Measurements from ENCODE around the gene KIAA0232. TPM values are rescaled to one million over a fixed set of nuclear protein-coding genes. Genes with fewer than 3 reads are reported as not detected.
A peak's percentile ranks its signal among the peaks of the same experiment; 100 is the strongest.

The KIAA0232 gene
- polyA plus RNA-seq, 1 donor (not counting 4 experiments of a cell fraction or from before 2014, with no cell fraction given): 10.0 TPM

DNA sequence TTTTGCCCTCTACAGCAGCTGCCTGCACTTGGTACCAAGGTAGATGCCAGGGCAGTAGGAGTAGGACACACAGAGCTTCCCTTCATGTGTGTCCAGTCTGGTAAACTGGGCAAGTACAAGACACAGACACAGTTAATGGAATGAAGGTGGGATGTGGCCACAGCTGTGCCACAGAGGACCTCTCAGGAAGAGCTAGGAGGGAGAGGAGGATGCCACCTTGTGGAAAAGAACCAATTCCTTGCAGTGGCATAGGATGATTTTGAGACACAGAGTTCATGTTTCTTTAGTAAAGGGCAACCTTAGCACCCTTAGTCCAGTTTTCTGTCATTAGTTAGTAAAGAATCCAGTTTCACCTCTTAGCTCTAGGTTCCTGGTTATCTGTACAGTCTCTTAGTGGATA, 90.8 kb downstream of the KIAA0232 start:
- FAIRE-seq (no peak), DNase-seq (ENCODE audit: low read depth, low spot score) (no peak)
- H3K9ac ChIP-seq (ENCODE audit: control insufficient read depth, extremely low read depth, insufficient read depth, low read length): no peak overlapping the region
- H3K79me2 ChIP-seq (ENCODE audit: control insufficient read depth, insufficient read depth, low read length): no peaks in the 10 kb centered on the region
- H3K4me2 ChIP-seq (ENCODE audit: control insufficient read depth, extremely low read depth, insufficient read depth, low read depth, low read length): no peak overlapping the region
- H4K20me1 ChIP-seq (ENCODE audit: control insufficient read depth, extremely low read depth, insufficient read depth, low read length): no peaks in the 10 kb centered on the region
- H3K27me3 ChIP-seq (ENCODE audit: control insufficient read depth, extremely low read depth, insufficient read depth, low read length): no peaks in the 10 kb centered on the region
- H3K4me3 ChIP-seq (ENCODE audit: control insufficient read depth in 2 of 3, extremely low read depth in 1 of 3, insufficient read depth in 2 of 3, low read depth in 1 of 3, low read length in 3 of 3): no peak overlapping the region
- peaks cover 21 to 26% of the 10 kb centered on the region in 2 experiments for H3K36me3 ChIP-seq (ENCODE audit: control insufficient read depth in 2 of 2, extremely low read depth in 1 of 2, insufficient read depth in 2 of 2, low read length in 2 of 2)
- no peaks in the 10 kb centered on the region for H3K9me3 ChIP-seq (ENCODE audit: control insufficient read depth, low read depth, low read length)
- TF ChIP-seq, protein P1, sequence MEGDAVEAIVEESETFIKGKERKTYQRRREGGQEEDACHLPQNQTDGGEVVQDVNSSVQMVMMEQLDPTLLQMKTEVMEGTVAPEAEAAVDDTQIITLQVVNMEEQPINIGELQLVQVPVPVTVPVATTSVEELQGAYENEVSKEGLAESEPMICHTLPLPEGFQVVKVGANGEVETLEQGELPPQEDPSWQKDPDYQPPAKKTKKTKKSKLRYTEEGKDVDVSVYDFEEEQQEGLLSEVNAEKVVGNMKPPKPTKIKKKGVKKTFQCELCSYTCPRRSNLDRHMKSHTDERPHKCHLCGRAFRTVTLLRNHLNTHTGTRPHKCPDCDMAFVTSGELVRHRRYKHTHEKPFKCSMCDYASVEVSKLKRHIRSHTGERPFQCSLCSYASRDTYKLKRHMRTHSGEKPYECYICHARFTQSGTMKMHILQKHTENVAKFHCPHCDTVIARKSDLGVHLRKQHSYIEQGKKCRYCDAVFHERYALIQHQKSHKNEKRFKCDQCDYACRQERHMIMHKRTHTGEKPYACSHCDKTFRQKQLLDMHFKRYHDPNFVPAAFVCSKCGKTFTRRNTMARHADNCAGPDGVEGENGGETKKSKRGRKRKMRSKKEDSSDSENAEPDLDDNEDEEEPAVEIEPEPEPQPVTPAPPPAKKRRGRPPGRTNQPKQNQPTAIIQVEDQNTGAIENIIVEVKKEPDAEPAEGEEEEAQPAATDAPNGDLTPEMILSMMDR (optimal IDR thresholded peaks at IDR 0.05 in 1 of 3, IDR thresholded peaks at IDR 0.05 in 1 of 3, conservative IDR thresholded peaks at IDR 0.05 in 1 of 3; ENCODE audit: extremely low read depth in 1 of 3, insufficient read depth in 2 of 3, low read length in 3 of 3): peak in 1 of 3 experiments; percentile 55
- no peak for TF ChIP-seq EZH2 (IDR thresholded peaks at IDR 0.05; ENCODE audit: low read length)
- H2AFZ ChIP-seq (ENCODE audit: control insufficient read depth, low read length): no peak overlapping the region
- H3K27ac ChIP-seq (ENCODE audit: control insufficient read depth, insufficient read depth, low read length): no peak overlapping the region
- H3K9me1 ChIP-seq (ENCODE audit: control insufficient read depth, extremely low read depth, insufficient read depth, low read length): no peaks in the 10 kb centered on the region
- H3K4me1 ChIP-seq (ENCODE audit: control insufficient read depth, extremely low read depth, insufficient read depth, low read length): peaks cover 10% of the 10 kb centered on the region
- dilution Hi-C loops (cut with MboI; ENCODE audit: extremely low pct_ligation_motif_present, low sequenced_read_pairs): no loop called here

DNA sequence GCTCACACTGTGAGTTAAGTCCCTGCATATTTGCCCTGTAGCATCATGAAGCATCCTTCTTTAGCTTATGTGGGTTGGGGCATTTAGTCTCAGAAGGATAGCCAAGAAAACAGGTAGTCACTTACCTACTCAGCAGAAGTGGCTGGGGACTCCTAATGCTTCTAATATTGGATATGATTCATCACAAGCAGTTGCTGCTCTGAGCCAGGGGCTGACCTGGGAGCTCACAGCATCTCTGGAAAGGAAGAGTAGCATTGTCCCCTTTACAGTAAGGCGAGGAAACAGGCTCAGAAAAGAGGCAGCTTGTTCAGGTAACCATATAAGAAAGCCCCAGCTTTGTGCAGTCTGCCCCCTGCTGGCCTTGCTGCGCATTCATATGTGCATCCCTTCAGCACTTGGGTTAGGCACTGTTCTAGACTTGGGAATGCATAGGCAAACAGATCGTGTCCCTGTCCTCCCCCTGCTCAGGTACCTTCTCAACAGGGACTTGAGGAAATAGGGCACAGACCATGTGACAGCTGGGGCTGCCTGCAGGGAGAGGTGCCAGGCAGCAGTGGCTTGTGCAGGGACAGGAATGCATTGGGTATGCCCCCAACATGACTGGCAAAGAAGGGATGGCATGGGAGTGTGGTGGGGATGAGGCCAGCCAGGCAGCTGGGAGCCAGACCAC, 91.4 kb downstream of the KIAA0232 start:
- Histone ChIP-seq H3K4me3 (ENCODE audit: control insufficient read depth in 2 of 3, extremely low read depth in 1 of 3, insufficient read depth in 2 of 3, low read depth in 1 of 3, low read length in 3 of 3) (no peak overlapping the region), H3K36me3 (ENCODE audit: control insufficient read depth in 2 of 2, extremely low read depth in 1 of 2, insufficient read depth in 2 of 2, low read length in 2 of 2) (peaks cover 23 to 30% of the 10 kb centered on the region in 2 experiments), H4K20me1 (ENCODE audit: control insufficient read depth, extremely low read depth, insufficient read depth, low read length) (no peaks in the 10 kb centered on the region), H3K27me3 (ENCODE audit: control insufficient read depth, extremely low read depth, insufficient read depth, low read length) (no peaks in the 10 kb centered on the region), H3K27ac (ENCODE audit: control insufficient read depth, insufficient read depth, low read length) (no peak overlapping the region), H3K9me3 (ENCODE audit: control insufficient read depth, low read depth, low read length) (no peaks in the 10 kb centered on the region), H3K4me2 (ENCODE audit: control insufficient read depth, extremely low read depth, insufficient read depth, low read depth, low read length) (no peak overlapping the region), H3K4me1 (ENCODE audit: control insufficient read depth, extremely low read depth, insufficient read depth, low read length) (peaks cover 15% of the 10 kb centered on the region), H3K79me2 (ENCODE audit: control insufficient read depth, insufficient read depth, low read length) (no peaks in the 10 kb centered on the region), H3K9me1 (ENCODE audit: control insufficient read depth, extremely low read depth, insufficient read depth, low read length) (no peaks in the 10 kb centered on the region), H3K9ac (ENCODE audit: control insufficient read depth, extremely low read depth, insufficient read depth, low read length) (no peak overlapping the region), H2AFZ (ENCODE audit: control insufficient read depth, low read length) (no peak overlapping the region)
- DNase-seq (ENCODE audit: low read depth, low spot score) (peak; percentile 19), FAIRE-seq (peak; percentile 85)
- no peak for TF ChIP-seq EZH2 (IDR thresholded peaks at IDR 0.05; ENCODE audit: low read length)
- TF ChIP-seq, protein P1 (optimal IDR thresholded peaks at IDR 0.05 in 1 of 3, IDR thresholded peaks at IDR 0.05 in 1 of 3, conservative IDR thresholded peaks at IDR 0.05 in 1 of 3; ENCODE audit: extremely low read depth in 1 of 3, insufficient read depth in 2 of 3, low read length in 3 of 3): peak; percentile 91 to 94 (median 93)
- dilution Hi-C loops (cut with MboI; ENCODE audit: extremely low pct_ligation_motif_present, low sequenced_read_pairs): no loop called here

Data from keratinocyte (primary cell).